ENCODE results near the gene RALGPS1.
A peak's percentile ranks its signal among the peaks of the same experiment; 100 is the strongest.

Gene RALGPS1

GRCh38 chr9:126914458-126915280 is at the start of gene RALGPS1:
Gene RALGPS1, plus strand, starts transcription at chr9:126914782. Its CDS starts 47,508 bp downstream, at chr9:126962290.
- DNase-seq: peak; percentile 95

- no peak for DNase-seq
Measured at GRCh38 chr9:126869368-126869767, 45.2 kb upstream of the RALGPS1 start.

- DNase-seq: no peak
Measured at GRCh38 chr9:126872516-126872915, 42.1 kb upstream of the RALGPS1 start.

GRCh38 chr9:126874546-126875314 is 39.9 kb upstream of the RALGPS1 start:
- peak; percentile 31 for DNase-seq

- DNase-seq: no peak
Measured at GRCh38 chr9:126875756-126876510, 38.6 kb upstream of the RALGPS1 start.

GRCh38 chr9:126876531-126876930 is 38.1 kb upstream of the RALGPS1 start:
- no peak for DNase-seq

GRCh38 chr9:126877418-126877817 is 37.2 kb upstream of the RALGPS1 start:
- DNase-seq: no peak

GRCh38 chr9:126879288-126879687 is 35.3 kb upstream of the RALGPS1 start:
- no peak for DNase-seq

- no peak for DNase-seq
Measured at GRCh38 chr9:126880226-126880946, 34.2 kb upstream of the RALGPS1 start.

- no peak for DNase-seq
Measured at GRCh38 chr9:126880947-126881332, 33.6 kb upstream of the RALGPS1 start.

- no peak for DNase-seq
Measured at GRCh38 chr9:126882746-126883145, 31.8 kb upstream of the RALGPS1 start.

- DNase-seq: no peak
Measured at GRCh38 chr9:126883636-126884035, 30.9 kb upstream of the RALGPS1 start.

- peak; percentile 34 for DNase-seq
Measured at GRCh38 chr9:126885131-126885641, 29.4 kb upstream of the RALGPS1 start.

GRCh38 chr9:126886034-126886822 is 28.4 kb upstream of the RALGPS1 start:
- no peak for DNase-seq

GRCh38 chr9:126886897-126887296 is 27.7 kb upstream of the RALGPS1 start:
- DNase-seq: no peak

GRCh38 chr9:126891676-126892075 is 22.9 kb upstream of the RALGPS1 start:
- no peak for DNase-seq

GRCh38 chr9:126893079-126893478 is 21.5 kb upstream of the RALGPS1 start:
- peak; percentile 31 for DNase-seq

- DNase-seq: no peak
Measured at GRCh38 chr9:126894052-126894603, 20.5 kb upstream of the RALGPS1 start.

GRCh38 chr9:126902210-126902609 is 12.4 kb upstream of the RALGPS1 start:
- DNase-seq: no peak

- DNase-seq: no peak
Measured at GRCh38 chr9:126904586-126904985, 10.0 kb upstream of the RALGPS1 start.

GRCh38 chr9:126906091-126906490 is 8.5 kb upstream of the RALGPS1 start:
- DNase-seq: no peak
